CMK (cell line): ENCODE data around the gene NAP1L4.
"Not testable (repeated sequence)": the region's sequence is repeated elsewhere in the genome, so short reads cannot be mapped to it uniquely, and the experiment has no call there.

Experiments
- DNase-seq: peaks from one replicate; pipeline ENCODE4 v3.0.0-alpha.2; 2010; ENCODE audit warnings: low read depth

NAP1L4 gene

GRCh38 chr11:2958251-2958650 is 33.9 kb downstream of the NAP1L4 start:
- DNase-seq, result no peak

- no peak for DNase-seq
Measured at GRCh38 chr11:2955906-2956476, 36.1 kb downstream of the NAP1L4 start.

GRCh38 chr11:2954263-2954662 is 37.9 kb downstream of the NAP1L4 start:
- no peak for DNase-seq

GRCh38 chr11:2952290-2952689 is 39.8 kb downstream of the NAP1L4 start:
- no peak for DNase-seq

- DNase-seq, result no peak
Measured at GRCh38 chr11:2951231-2952110, 40.7 kb downstream of the NAP1L4 start.

GRCh38 chr11:2950825-2951224 is 41.3 kb downstream of the NAP1L4 start:
- no peak for DNase-seq

- no peak for DNase-seq
Measured at GRCh38 chr11:2949920-2950319, 42.2 kb downstream of the NAP1L4 start.

GRCh38 chr11:2947744-2948143 is 44.4 kb downstream of the NAP1L4 start:
- no peak for DNase-seq

GRCh38 chr11:2945757-2946287 is 46.3 kb downstream of the NAP1L4 start:
- no peak for DNase-seq

- no peak for DNase-seq
Measured at GRCh38 chr11:2945031-2945756, 46.9 kb downstream of the NAP1L4 start.

GRCh38 chr11:2944530-2944929 is 47.6 kb downstream of the NAP1L4 start:
- DNase-seq, result no peak

- DNase-seq, result no peak
Measured at GRCh38 chr11:2943711-2944118, 48.4 kb downstream of the NAP1L4 start.

- no peak for DNase-seq
Measured at GRCh38 chr11:2942872-2943710, 49.0 kb downstream of the NAP1L4 start.

- no peak for DNase-seq
Measured at GRCh38 chr11:2942447-2942846, 49.7 kb downstream of the NAP1L4 start.

- no peak for DNase-seq
Measured at GRCh38 chr11:2940921-2941821, 51.0 kb downstream of the NAP1L4 start.

- DNase-seq, result no peak
Measured at GRCh38 chr11:2940147-2940920, 51.8 kb downstream of the NAP1L4 start.

- DNase-seq, result not testable (repeated sequence)
Measured at GRCh38 chr11:2938458-2939418, 53.4 kb downstream of the NAP1L4 start.

- DNase-seq, result not testable (repeated sequence)
Measured at GRCh38 chr11:2937641-2938457, 54.3 kb downstream of the NAP1L4 start.
